Right lobe of liver (tissue), 4 donors: ENCODE results near the gene A4GALT.

Experiments
- POLR2A ChIP-seq: fragments of 450-650 bp; IDR thresholded peaks from one replicate; pipeline ENCODE4 v1.6.1; 2017; ENCODE audit warnings: antibody characterized with exemption, mild to moderate bottlenecking
- TF ChIP-seq, protein P1 (sequence below), 4 donors: fragments of 200-600 bp in 3 of 4; fragments of 450-650 bp in 1 of 4; IDR thresholded peaks; one replicate each; pipeline versions ENCODE4 v1.5.1 to v1.8.0; 2016 to 2022; ENCODE audit warnings: antibody characterized with exemption in 4 of 4, mild to moderate bottlenecking in 2 of 4
- donor health status: DM: no; HTN: no; CAD: no.
- donor health status: DM: no; HTN: no; CAD: no.
- donor health status: DM: no; HTN: yes; CAD: no.

DNA sequence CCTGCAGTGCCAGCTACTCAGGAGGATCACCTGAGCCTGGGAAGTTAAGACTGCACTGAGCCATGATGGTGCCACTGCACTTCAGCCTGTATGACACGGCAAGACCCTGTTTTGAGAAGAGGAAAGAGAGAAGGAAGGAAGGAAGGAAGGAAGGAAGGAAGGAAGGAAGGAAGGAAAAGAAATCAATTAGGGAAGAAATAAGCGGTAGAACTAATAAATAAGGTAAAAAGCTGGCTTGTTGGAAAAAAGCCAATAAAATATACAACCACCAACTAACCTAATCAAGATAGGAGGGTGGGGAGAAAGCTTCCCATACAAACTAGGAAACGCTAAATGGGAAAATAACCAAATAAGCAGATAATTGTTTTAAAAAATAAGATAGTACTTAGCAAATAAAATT is 12.3 kb downstream of the A4GALT start:
- TF ChIP-seq, protein P1, sequence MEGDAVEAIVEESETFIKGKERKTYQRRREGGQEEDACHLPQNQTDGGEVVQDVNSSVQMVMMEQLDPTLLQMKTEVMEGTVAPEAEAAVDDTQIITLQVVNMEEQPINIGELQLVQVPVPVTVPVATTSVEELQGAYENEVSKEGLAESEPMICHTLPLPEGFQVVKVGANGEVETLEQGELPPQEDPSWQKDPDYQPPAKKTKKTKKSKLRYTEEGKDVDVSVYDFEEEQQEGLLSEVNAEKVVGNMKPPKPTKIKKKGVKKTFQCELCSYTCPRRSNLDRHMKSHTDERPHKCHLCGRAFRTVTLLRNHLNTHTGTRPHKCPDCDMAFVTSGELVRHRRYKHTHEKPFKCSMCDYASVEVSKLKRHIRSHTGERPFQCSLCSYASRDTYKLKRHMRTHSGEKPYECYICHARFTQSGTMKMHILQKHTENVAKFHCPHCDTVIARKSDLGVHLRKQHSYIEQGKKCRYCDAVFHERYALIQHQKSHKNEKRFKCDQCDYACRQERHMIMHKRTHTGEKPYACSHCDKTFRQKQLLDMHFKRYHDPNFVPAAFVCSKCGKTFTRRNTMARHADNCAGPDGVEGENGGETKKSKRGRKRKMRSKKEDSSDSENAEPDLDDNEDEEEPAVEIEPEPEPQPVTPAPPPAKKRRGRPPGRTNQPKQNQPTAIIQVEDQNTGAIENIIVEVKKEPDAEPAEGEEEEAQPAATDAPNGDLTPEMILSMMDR (IDR thresholded peaks at IDR 0.05) = no peak
- TF ChIP-seq POLR2A = no peak
